Measurements from ENCODE around the gene SNX10.

Gene SNX10

DNA sequence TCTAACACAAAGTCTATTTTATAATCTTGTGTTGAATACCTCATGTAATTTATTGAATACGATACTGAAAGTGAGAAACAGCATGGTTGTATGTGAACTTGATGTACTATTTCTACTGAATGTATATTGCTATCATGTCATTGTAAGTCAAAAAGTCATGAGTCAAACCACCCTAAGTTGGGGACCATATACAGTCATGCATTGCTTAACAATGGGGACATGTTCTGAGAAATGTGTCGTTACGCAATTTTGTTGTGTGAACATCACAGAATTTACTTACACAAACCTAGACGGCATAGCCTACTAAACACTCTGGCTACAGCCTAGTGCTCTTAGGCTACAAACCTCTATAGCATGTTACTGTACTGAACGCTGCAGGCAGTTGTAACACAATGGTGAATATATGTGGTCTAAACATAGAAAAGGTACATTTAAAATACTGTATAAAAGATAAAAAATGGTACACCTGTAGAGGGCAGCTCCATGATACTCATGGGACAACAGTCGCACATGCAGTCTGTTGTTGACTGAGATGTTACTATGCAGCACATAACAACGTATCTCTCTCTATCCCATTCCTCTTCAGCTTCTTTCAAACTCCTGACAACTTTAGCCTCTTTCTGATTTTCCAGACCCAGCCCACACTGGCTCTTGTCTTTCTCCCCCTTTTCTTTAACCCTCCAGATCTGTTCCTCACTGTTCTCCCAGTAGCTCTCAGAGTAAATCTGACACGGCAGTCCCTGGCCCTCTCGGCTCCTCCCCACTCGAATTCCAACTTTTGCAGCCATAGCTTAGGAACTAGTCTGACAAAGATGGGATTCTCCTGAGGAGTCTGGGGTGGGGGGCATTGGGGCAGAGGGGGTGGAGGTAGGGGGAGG is 90.1 kb downstream of the SNX10 start:
- no peak for DNase-seq (ENCODE audit: low spot score)
- POLR2A ChIA-PET (ENCODE audit: low non-redundant PET), result no interaction called here
- no peak overlapping the region for H3K27ac ChIP-seq
- TF ChIP-seq, protein P1, sequence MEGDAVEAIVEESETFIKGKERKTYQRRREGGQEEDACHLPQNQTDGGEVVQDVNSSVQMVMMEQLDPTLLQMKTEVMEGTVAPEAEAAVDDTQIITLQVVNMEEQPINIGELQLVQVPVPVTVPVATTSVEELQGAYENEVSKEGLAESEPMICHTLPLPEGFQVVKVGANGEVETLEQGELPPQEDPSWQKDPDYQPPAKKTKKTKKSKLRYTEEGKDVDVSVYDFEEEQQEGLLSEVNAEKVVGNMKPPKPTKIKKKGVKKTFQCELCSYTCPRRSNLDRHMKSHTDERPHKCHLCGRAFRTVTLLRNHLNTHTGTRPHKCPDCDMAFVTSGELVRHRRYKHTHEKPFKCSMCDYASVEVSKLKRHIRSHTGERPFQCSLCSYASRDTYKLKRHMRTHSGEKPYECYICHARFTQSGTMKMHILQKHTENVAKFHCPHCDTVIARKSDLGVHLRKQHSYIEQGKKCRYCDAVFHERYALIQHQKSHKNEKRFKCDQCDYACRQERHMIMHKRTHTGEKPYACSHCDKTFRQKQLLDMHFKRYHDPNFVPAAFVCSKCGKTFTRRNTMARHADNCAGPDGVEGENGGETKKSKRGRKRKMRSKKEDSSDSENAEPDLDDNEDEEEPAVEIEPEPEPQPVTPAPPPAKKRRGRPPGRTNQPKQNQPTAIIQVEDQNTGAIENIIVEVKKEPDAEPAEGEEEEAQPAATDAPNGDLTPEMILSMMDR (conservative IDR thresholded peaks at IDR 0.05; ENCODE audit: low read depth), result no peak
- CTCF ChIA-PET, result no interaction called here

DNA sequence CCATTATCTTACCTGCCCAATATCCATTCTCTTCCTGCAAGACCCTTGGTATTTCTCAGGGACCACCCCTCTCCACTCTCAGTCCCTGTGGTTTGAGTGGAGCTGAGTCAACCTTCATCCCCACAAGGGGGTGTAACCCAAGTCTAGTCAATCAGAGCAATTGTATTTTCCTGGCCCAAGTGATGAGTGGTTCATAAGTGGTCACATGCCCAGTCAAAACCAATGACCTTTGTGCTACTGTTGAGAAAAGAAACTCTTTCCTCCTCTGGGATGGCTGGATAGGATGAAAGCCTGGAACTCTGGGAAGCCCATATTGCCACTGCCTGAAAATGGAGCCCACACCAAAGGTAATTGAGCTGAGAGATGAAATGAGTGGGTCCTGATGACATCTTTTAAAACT is 93.6 kb downstream of the SNX10 start:
- DNase-seq (ENCODE audit: low spot score), result no peak
- ChIA-PET POLR2A (ENCODE audit: low non-redundant PET) (no interaction called here), CTCF (interaction anchor here (0.6 to 1.6 kb wide), 2 partner anchors 279 to 283 kb away, joined by 3 to 4 read pairs; no protein-coding TSS in a partner anchor)
- no peak overlapping the region for H3K27ac ChIP-seq
- TF ChIP-seq, protein P1 (conservative IDR thresholded peaks at IDR 0.05; ENCODE audit: low read depth), result no peak

DNA sequence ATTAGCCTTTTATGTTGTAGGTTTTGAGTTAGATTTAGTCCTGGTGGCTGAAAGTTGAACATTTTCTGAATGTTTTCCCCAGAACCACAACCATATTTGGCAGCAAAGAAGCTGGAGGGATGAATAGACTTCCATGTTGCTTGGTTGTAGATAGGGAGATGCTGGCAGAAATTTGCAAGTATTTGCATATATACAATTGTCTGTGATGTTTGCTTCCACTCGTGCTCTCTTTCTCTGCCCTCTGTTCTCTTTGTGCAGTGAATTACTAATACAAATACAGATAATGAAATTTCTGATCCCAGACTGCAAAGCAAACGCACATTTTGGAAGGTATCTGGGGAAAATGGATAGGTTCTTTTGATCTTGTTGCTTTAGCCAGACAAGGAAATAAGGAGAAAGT is 96.1 kb downstream of the SNX10 start:
- POLR2A ChIA-PET (ENCODE audit: low non-redundant PET), result no interaction called here
- TF ChIP-seq, protein P1 (conservative IDR thresholded peaks at IDR 0.05; ENCODE audit: low read depth), result no peak
- no peak for DNase-seq (ENCODE audit: low spot score)
- H3K27ac ChIP-seq, result no peak overlapping the region
- CTCF ChIA-PET, result interaction anchor here (0.6 kb wide), 2 partner anchors 13 to 323 kb away, joined by 3 read pairs; no protein-coding TSS in a partner anchor

DNA sequence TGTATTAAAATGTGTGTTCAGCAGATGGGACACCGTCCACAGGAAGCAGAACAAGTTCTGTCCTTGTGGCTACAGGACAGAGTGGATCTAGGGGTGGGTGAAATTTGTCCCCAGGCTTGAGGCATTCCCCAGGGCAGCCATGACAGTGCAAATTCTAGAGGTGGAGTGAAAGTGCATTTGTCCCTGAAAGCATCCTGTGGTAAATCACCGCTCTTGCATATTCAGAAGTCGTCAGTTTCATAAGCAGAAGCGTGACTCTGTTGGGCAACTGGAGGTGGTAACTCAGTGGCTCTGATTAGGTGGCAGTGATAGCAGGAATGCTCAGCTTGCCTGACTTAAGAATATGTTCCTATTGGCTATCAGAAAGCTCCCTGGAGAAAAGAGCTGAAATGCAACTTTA is 96.6 kb downstream of the SNX10 start:
- ChIA-PET CTCF (interaction anchor here (0.6 to 1.1 kb wide), 3 partner anchors 11 to 909 kb away, joined by 3 read pairs; no protein-coding TSS in a partner anchor), POLR2A (ENCODE audit: low non-redundant PET) (no interaction called here)
- DNase-seq (ENCODE audit: low spot score), result no peak
- no peak overlapping the region for H3K27ac ChIP-seq
- TF ChIP-seq, protein P1 (conservative IDR thresholded peaks at IDR 0.05; ENCODE audit: low read depth), result no peak

DNA sequence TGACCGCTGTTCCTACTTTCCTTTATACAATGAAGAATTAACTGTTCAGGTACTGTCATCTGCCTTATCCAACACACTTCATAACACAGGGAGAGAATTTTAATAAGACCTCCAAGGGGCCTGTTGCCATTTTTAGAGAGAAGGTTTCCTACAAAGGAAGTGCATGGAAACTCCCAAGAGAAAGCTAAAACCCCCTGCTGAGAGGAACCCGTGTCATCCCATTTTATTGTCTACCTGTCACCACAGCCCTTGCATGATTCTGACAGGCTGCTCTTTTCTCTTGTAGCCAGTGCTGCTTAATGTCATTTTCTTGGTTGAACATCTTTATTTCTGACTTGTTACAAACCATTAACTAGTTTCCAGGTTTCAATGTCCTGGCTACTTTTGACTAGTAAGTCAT is 98.4 kb downstream of the SNX10 start:
- DNase-seq (ENCODE audit: low spot score), result no peak
- TF ChIP-seq, protein P1 (conservative IDR thresholded peaks at IDR 0.05; ENCODE audit: low read depth), result no peak
- POLR2A ChIA-PET (ENCODE audit: low non-redundant PET), result no interaction called here
- CTCF ChIA-PET, result interaction anchor here (0.6 kb wide), 2 partner anchors 90 to 1564 kb away, joined by 3 read pairs; no protein-coding TSS in a partner anchor
- H3K27ac ChIP-seq, result no peak overlapping the region

DNA sequence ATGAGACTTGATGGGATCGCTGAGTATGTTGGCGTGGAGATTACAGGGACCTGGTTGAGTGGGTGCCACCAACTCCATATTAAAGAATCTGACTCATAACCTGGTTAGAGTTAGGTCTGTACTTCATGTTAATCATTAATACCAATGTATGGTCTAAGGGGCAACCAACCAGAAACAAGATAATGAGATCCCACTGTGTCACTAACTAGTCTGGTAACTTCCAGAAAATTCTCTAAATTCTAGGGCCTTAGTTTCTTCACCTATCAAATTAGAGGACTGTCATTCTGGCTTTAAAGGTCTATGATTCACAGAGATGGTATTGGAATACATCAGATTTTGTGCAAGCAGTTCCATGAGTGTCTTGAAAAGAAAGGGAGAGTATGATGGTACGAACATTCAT is 102.2 kb downstream of the SNX10 start:
- TF ChIP-seq, protein P1 (conservative IDR thresholded peaks at IDR 0.05; ENCODE audit: low read depth), result no peak
- CTCF ChIA-PET, result interaction anchor here (0.7 kb wide), 1 partner anchor 24 kb away, joined by 3 read pairs; no protein-coding TSS in a partner anchor
- POLR2A ChIA-PET (ENCODE audit: low non-redundant PET), result no interaction called here
- no peak overlapping the region for H3K27ac ChIP-seq
- DNase-seq (ENCODE audit: low spot score), result no peak
